OCI-LY3 (cell line): ENCODE data around the gene BTRC.
"Not testable (repeated sequence)": the region's sequence is repeated elsewhere in the genome, so short reads cannot be mapped to it uniquely, and the experiment has no call there.

ENCODE experiments used
- H2AFZ ChIP-seq: fragments of 200-600, 300-600 bp; shearing (Covaris generic); 2 replicates; pipeline ENCODE4 v1.6.0; 2014; ENCODE audit warnings: antibody characterized with exemption, low read depth, low read length
- H3K27ac ChIP-seq: fragments of 200-600, 300-600 bp; sonication (generic); 2 replicates; pipeline ENCODE4 v1.5.1; 2014; ENCODE audit warnings: mild to moderate bottlenecking, low read length, moderate library complexity, mixed read lengths
- H3K27me3 ChIP-seq: fragments of 200-600, 300-600 bp; sonication (generic); 2 replicates; pipeline ENCODE4 v1.6.1; 2014; ENCODE audit warnings: low read depth, low read length, mixed read lengths
- H3K36me3 ChIP-seq: fragments of 200-600, 300-600 bp; sonication (generic); replicated peaks from 2 replicates; pipeline ENCODE3; 2014; ENCODE audit warnings: low read depth, low read length, mixed read lengths
- H3K4me1 ChIP-seq: fragments of 300-600, 200-600 bp; sonication (generic); 2 replicates; pipeline ENCODE4 v1.6.1; 2014; ENCODE audit warnings: low read length, mixed read lengths
- H3K4me2 ChIP-seq: fragments of 200-600, 300-600 bp; sonication (generic); 2 replicates; pipeline ENCODE4 v1.6.1; 2014; ENCODE audit warnings: low read length, mixed read lengths
- H3K4me3 ChIP-seq: fragments of 300-600, 200-600 bp; sonication (generic); 2 replicates; pipeline ENCODE4 v1.5.1; 2014; ENCODE audit warnings: antibody characterized with exemption, mild to moderate bottlenecking, low read length, moderate library complexity
- H3K79me2 ChIP-seq: fragments of 300-600, 200-600 bp; shearing (Covaris generic); 2 replicates; pipeline ENCODE4 v1.6.1; 2014; ENCODE audit warnings: mild to moderate bottlenecking, low read length, mixed read lengths
- H3K9ac ChIP-seq: fragments of 300-600, 200-600 bp; shearing (Covaris generic); 2 replicates; pipeline ENCODE4 v1.6.0; 2014; ENCODE audit warnings: mild to moderate bottlenecking, low read length, moderate library complexity
- H3K9me3 ChIP-seq: fragments of 200-600, 300-600 bp; shearing (Covaris generic); 2 replicates; pipeline ENCODE4 v1.6.1; 2014; ENCODE audit warnings: low read length, mixed read lengths; ENCODE audit not compliant: insufficient read depth
- H4K20me1 ChIP-seq: fragments of 200-600, 300-600 bp; sonication (generic); 2 replicates; pipeline ENCODE4 v1.6.1; 2016; ENCODE audit warnings: low read length, mixed read lengths; ENCODE audit not compliant: insufficient read depth
- CTCF ChIP-seq: fragments of 200-600, 300-600 bp; sonication (generic); IDR thresholded peaks from 2 replicates; pipeline ENCODE4 v1.5.1; 2014; ENCODE audit warnings: antibody characterized with exemption, low read length, low read depth
- EZH2phosphoT487 ChIP-seq: fragments of 200-600 bp; shearing (Covaris generic); IDR thresholded peaks from 2 replicates; pipeline ENCODE4 v1.6.1; 2018; ENCODE audit warnings: antibody characterized with exemption, mixed run types, low read depth

Gene BTRC

GRCh38 chr10:101580486-101581399 lies 226.8 kb downstream of the BTRC start:
- no peak overlapping the region for H3K4me3 ChIP-seq
- H3K9ac ChIP-seq, result no peak overlapping the region
- H3K27me3 ChIP-seq, result no peaks in the 10 kb centered on the region
- H3K4me2 ChIP-seq, result no peak overlapping the region
- H3K36me3 ChIP-seq, result no peaks in the 10 kb centered on the region
- H3K4me1 ChIP-seq, result no peaks in the 10 kb centered on the region
- TF ChIP-seq EZH2phosphoT487, result no peak
- TF ChIP-seq CTCF, result no peak
- H3K27ac ChIP-seq, result no peak overlapping the region
- no peaks in the 10 kb centered on the region for H3K79me2 ChIP-seq
- H4K20me1 ChIP-seq, result no peaks in the 10 kb centered on the region
- H2AFZ ChIP-seq, result no peak overlapping the region
- H3K9me3 ChIP-seq, result no peaks in the 10 kb centered on the region

GRCh38 chr10:101585841-101586240 lies 231.9 kb downstream of the BTRC start:
- peaks cover 11% of the 10 kb centered on the region for H3K4me1 ChIP-seq
- no peak overlapping the region for H3K4me2 ChIP-seq
- H3K79me2 ChIP-seq, result peaks cover 9% of the 10 kb centered on the region
- H4K20me1 ChIP-seq, result no peaks in the 10 kb centered on the region
- no peak overlapping the region for H3K9ac ChIP-seq
- H2AFZ ChIP-seq, result no peak overlapping the region
- no peak overlapping the region for H3K4me3 ChIP-seq
- no peaks in the 10 kb centered on the region for H3K27me3 ChIP-seq
- no peak for TF ChIP-seq EZH2phosphoT487
- TF ChIP-seq CTCF, result no peak
- H3K36me3 ChIP-seq, result no peaks in the 10 kb centered on the region
- H3K27ac ChIP-seq, result no peak overlapping the region
- H3K9me3 ChIP-seq, result no peaks in the 10 kb centered on the region

- H2AFZ ChIP-seq, result peak within 1 kb of the TSS; percentile 71; the same call in 1 of the 2 replicates
- peaks cover 11% of the 10 kb centered on the region for H3K4me1 ChIP-seq
- peak within 1 kb of the TSS; percentile 32 for H3K27ac ChIP-seq
- peak within 1 kb of the TSS; percentile 75 for H3K9ac ChIP-seq
- no peaks in the 10 kb centered on the region for H3K36me3 ChIP-seq
- H3K4me2 ChIP-seq, result peak within 1 kb of the TSS; percentile 91
- no peak for TF ChIP-seq CTCF
- TF ChIP-seq EZH2phosphoT487, result no peak
- H3K4me3 ChIP-seq, result peak within 1 kb of the TSS; percentile 98
- no peaks in the 10 kb centered on the region for H3K27me3 ChIP-seq
- peaks cover 9% of the 10 kb centered on the region for H3K79me2 ChIP-seq
- no peaks in the 10 kb centered on the region for H4K20me1 ChIP-seq
- H3K9me3 ChIP-seq, result no peaks in the 10 kb centered on the region
Observed at GRCh38 chr10:101587725-101588653, 234.0 kb downstream of the BTRC start, which contains the start of the genes DPCD and POLL. Gene DPCD (plus strand): TSS chr10:101588321. CDS start chr10:101588337, 16 bp downstream. Gene POLL (minus strand): TSS chr10:101588257. CDS start chr10:101587360, 897 bp downstream.

- Histone ChIP-seq H2AFZ (no peak overlapping the region), H3K9me3 (no peaks in the 10 kb centered on the region)
- TF ChIP-seq EZH2phosphoT487, result no peak
- TF ChIP-seq CTCF, result no peak
Observed at GRCh38 chr10:101588879-101589278, 234.9 kb downstream of the BTRC start.

GRCh38 chr10:101593331-101593730 lies 239.4 kb downstream of the BTRC start:
- not testable (repeated sequence) for H3K4me1 ChIP-seq, H3K4me2 ChIP-seq, H2AFZ ChIP-seq, H3K79me2 ChIP-seq, H3K27ac ChIP-seq, H4K20me1 ChIP-seq, H3K4me3 ChIP-seq, H3K36me3 ChIP-seq, H3K9ac ChIP-seq, H3K27me3 ChIP-seq, H3K9me3 ChIP-seq

More at GRCh38 chr10:101588879-101589278, 234.9 kb downstream of the BTRC start:
- H3K27ac ChIP-seq, result no peak overlapping the region
- H3K27me3 ChIP-seq, result no peaks in the 10 kb centered on the region
- H3K4me1 ChIP-seq, result peaks cover 11% of the 10 kb centered on the region
- peak overlapping the region; percentile 98 for H3K4me3 ChIP-seq
- peak overlapping the region; percentile 61 for H3K4me2 ChIP-seq
- no peaks in the 10 kb centered on the region for H4K20me1 ChIP-seq
- no peak overlapping the region for H3K9ac ChIP-seq
- H3K79me2 ChIP-seq, result peaks cover 9% of the 10 kb centered on the region
- H3K36me3 ChIP-seq, result no peaks in the 10 kb centered on the region
